ENCODE measurements around the gene OLIG2. TPM values are rescaled to one million over a fixed set of nuclear protein-coding genes. Genes with fewer than 3 reads are reported as not detected.

The OLIG2 gene
- total RNA-seq, 2 donors from 2014 or later: 0.53 TPM; not detected in 1

DNA sequence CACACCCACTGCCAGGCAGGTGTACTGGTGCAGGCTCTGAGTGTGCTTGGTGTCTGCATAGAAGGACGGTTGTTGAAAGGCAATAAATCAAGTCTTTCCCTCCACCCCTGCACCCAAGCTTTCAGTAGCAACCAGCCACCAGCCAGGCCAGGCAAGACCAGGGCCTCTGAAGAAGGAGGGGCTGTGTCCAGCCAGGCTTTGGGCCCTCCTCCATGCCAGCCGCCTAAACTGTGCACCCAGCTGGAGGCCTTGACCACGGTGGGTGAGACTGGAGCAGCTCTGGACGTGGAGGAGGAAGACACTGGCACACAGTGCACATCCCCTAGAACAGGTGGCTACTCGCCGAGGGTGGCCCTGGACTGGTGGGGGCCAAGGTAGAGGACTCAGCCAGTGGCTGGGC, 4.9 kb downstream of the OLIG2 start:
- Mint-ChIP-seq H3K36me3 (ENCODE audit: low read depth) (no peaks in the 10 kb centered on the region), H3K4me1 (peaks cover 13% of the 10 kb centered on the region), H3K9me3 (no peaks in the 10 kb centered on the region), H3K27ac (no peak overlapping the region), H3K27me3 (ENCODE audit: insufficient read depth) (peaks cover 96% of the 10 kb centered on the region), H3K4me3 (no peak overlapping the region)
- H3K4me3 ChIP-seq (ENCODE audit: low read length): no peak overlapping the region
- TF ChIP-seq, protein P1, sequence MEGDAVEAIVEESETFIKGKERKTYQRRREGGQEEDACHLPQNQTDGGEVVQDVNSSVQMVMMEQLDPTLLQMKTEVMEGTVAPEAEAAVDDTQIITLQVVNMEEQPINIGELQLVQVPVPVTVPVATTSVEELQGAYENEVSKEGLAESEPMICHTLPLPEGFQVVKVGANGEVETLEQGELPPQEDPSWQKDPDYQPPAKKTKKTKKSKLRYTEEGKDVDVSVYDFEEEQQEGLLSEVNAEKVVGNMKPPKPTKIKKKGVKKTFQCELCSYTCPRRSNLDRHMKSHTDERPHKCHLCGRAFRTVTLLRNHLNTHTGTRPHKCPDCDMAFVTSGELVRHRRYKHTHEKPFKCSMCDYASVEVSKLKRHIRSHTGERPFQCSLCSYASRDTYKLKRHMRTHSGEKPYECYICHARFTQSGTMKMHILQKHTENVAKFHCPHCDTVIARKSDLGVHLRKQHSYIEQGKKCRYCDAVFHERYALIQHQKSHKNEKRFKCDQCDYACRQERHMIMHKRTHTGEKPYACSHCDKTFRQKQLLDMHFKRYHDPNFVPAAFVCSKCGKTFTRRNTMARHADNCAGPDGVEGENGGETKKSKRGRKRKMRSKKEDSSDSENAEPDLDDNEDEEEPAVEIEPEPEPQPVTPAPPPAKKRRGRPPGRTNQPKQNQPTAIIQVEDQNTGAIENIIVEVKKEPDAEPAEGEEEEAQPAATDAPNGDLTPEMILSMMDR (conservative IDR thresholded peaks at IDR 0.05): no peak
- H3K9ac ChIP-seq (ENCODE audit: extremely low read depth, low read length, poor library complexity, severe bottlenecking): no peak overlapping the region
- H3K9me3 ChIP-seq (ENCODE audit: control insufficient read depth, low read length): no peaks in the 10 kb centered on the region
- no peaks in the 10 kb centered on the region for H3K4me1 ChIP-seq (ENCODE audit: control insufficient read depth, insufficient read depth, low read length)
- no peak for DNase-seq
- 48 to 53% methylated on average over 3 to 6 of the region's 6 CpGs for WGBS, 2 experiments (ENCODE audit: insufficient coverage in 1 of 2, insufficient read length in 1 of 2)
- H3K27me3 ChIP-seq (ENCODE audit: control insufficient read depth, insufficient read depth, low read length, poor library complexity, severe bottlenecking): peaks cover 100% of the 10 kb centered on the region
- no peak overlapping the region for H3K27ac ChIP-seq (ENCODE audit: low read depth, low read length)
- H3K36me3 ChIP-seq (ENCODE audit: control insufficient read depth, insufficient read depth, low read length): no peaks in the 10 kb centered on the region

DNA sequence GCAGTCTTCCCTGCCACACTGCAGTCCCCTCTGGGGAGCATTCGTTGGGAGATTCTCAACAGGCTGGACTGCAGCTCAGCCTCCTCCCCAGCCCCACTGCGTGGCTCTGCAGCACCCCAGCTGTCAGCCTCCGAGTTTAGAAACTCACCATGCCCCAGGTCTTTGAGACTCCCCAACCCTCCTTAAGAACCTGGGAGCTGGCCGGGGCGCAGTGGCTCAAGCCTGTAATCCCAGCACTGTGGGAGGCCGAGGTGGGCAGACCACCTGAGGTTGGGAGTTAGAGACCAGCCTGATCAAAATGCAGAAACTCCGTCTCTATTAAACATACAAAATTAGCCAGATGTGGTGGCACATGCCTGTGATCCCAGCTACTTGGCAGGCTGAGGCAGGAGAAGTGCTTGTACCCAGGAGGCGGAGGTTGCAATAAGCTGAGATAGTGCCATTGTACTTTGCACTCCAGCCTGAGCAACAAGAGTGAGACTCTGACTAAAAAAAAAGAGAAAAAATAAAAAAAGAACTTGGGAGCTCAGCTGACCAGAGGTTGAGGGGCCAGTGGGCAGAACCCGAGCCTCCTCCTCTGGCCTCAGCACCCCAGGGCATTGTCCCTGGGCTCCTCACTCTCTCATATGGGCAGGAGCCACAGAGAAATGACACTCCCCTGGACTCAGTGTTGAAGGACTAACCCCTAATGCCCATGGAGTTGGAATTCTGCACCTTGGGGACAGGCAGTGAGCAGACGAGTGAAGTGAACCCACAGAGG, 5.6 kb downstream of the OLIG2 start:
- H3K36me3 Mint-ChIP-seq (ENCODE audit: low read depth): no peaks in the 10 kb centered on the region
- H3K4me3 Mint-ChIP-seq: no peak overlapping the region
- peaks cover 91% of the 10 kb centered on the region for H3K27me3 Mint-ChIP-seq (ENCODE audit: insufficient read depth)
- 42% methylated on average over 5 to 10 of the region's 10 CpGs for WGBS, 2 experiments (ENCODE audit: insufficient coverage in 1 of 2, insufficient read length in 1 of 2)
- no peak overlapping the region for H3K27ac Mint-ChIP-seq
- Histone ChIP-seq H3K27ac (ENCODE audit: low read depth, low read length) (no peak overlapping the region), H3K27me3 (ENCODE audit: control insufficient read depth, insufficient read depth, low read length, poor library complexity, severe bottlenecking) (peaks cover 100% of the 10 kb centered on the region), H3K9ac (ENCODE audit: extremely low read depth, low read length, poor library complexity, severe bottlenecking) (no peak overlapping the region), H3K36me3 (ENCODE audit: control insufficient read depth, insufficient read depth, low read length) (no peaks in the 10 kb centered on the region), H3K4me1 (ENCODE audit: control insufficient read depth, insufficient read depth, low read length) (no peaks in the 10 kb centered on the region), H3K9me3 (ENCODE audit: control insufficient read depth, low read length) (no peaks in the 10 kb centered on the region), H3K4me3 (ENCODE audit: low read length) (no peak overlapping the region)
- DNase-seq: no peak
- peaks cover 8% of the 10 kb centered on the region for H3K4me1 Mint-ChIP-seq
- TF ChIP-seq, protein P1 (conservative IDR thresholded peaks at IDR 0.05): no peak
- no peaks in the 10 kb centered on the region for H3K9me3 Mint-ChIP-seq

DNA sequence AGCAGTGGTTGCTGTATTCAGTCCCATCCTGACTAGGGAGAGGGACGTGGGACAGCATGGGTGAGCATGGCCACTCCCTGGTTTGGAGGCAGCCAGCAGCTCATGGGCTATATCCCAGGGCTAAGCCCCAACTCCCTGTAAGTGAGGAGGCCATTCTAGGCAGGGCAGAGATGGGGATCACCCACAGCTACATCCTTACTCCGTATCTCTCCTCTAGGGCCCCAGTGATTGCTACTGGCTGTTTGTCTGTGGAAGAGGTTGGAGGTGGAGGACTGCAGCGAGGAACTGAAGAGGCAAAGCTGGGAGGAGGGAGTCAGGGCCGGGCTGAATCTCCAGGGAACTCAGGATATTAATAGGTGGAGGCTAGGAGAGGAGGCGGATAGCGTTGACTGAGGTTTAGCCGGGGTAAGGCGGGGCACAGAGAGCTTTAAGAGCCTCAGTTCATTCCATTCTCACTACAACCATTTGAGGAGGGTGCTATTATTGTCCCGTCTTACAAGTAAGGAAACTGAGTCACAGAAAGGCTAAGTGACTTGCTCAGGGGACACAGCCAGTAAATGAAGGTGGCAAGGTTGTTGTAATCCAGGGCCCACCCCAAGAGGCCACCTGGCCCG, 6.8 kb downstream of the OLIG2 start:
- Mint-ChIP-seq H3K4me3 (no peak overlapping the region), H3K4me1 (peaks cover 11% of the 10 kb centered on the region), H3K27ac (no peak overlapping the region), H3K9me3 (no peaks in the 10 kb centered on the region), H3K27me3 (ENCODE audit: insufficient read depth) (peaks cover 93% of the 10 kb centered on the region), H3K36me3 (ENCODE audit: low read depth) (no peaks in the 10 kb centered on the region)
- 43 to 44% methylated on average over 4 to 8 of the region's 10 CpGs for WGBS, 2 experiments (ENCODE audit: insufficient coverage in 1 of 2, insufficient read length in 1 of 2)
- Histone ChIP-seq H3K27me3 (ENCODE audit: control insufficient read depth, insufficient read depth, low read length, poor library complexity, severe bottlenecking) (peaks cover 100% of the 10 kb centered on the region), H3K4me1 (ENCODE audit: control insufficient read depth, insufficient read depth, low read length) (no peaks in the 10 kb centered on the region), H3K4me3 (ENCODE audit: low read length) (no peak overlapping the region), H3K27ac (ENCODE audit: low read depth, low read length) (no peak overlapping the region), H3K9me3 (ENCODE audit: control insufficient read depth, low read length) (no peaks in the 10 kb centered on the region), H3K36me3 (ENCODE audit: control insufficient read depth, insufficient read depth, low read length) (no peaks in the 10 kb centered on the region), H3K9ac (ENCODE audit: extremely low read depth, low read length, poor library complexity, severe bottlenecking) (no peak overlapping the region)
- no peak for DNase-seq
- TF ChIP-seq, protein P1 (conservative IDR thresholded peaks at IDR 0.05): no peak

Measured in endodermal cell (in vitro differentiated cells).